ENCODE data around the gene TGOLN2. TPM values are rescaled to one million over a fixed set of nuclear protein-coding genes. Genes with fewer than 3 reads are reported as not detected.
"Not testable (repeated sequence)": the region's sequence is repeated elsewhere in the genome, so short reads cannot be mapped to it uniquely, and the experiment has no call there.

TGOLN2 gene
- polyA plus RNA-seq, 3 donors from 2014 or later, result 28.7 to 75.4 (median 36.4) TPM

DNA sequence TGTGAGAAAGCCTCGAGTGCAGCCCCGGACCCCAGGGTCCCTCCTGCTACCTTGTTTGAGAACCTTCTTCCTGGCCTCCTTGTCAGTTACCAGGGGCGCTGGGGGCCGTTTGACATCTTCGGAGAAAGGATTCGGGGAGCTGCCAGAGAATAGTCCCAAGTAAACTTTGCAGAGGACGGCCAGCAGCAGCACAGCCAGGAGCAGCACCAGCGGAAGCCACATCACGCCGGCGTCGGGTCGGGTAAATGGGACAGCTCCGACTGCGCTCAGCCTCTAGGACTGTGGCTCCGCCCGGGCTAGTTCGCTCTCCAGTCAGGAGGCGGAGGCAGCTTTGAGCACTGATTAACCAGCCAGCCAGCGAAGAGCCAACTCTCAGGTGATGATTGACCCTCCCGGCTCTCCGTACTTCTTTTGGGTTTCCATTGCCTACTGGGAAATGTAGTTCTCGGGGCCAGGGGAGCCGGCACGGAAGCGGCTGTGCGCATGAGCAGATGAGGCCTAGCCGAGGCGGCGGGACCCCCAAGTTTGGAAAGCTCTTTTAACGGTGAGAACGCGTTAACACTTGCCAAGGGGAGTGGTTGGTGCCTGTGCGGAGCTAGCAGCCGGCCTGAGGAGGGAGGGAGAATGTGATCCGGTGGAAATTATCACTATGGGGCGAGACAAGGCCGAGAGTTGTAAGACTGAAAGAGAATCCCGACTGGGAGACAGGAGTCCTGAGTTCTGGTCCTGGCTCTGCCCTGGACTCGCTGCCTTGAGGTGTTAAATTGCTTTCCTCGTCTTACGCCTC, 26.7 kb upstream of the TGOLN2 start, which contains the start of the genes ELMOD3 and RETSAT:
Gene ELMOD3, plus strand, starts transcription at position 484 of the 787 bp plus-strand sequence. CDS start 2,430 bp downstream, outside the sequence.
Gene RETSAT, minus strand, starts transcription at position 243 of the 787 bp plus-strand sequence. Its CDS starts 21 bp downstream, at position 222.
- Mint-ChIP-seq H3K4me1 (peaks cover 50 to 66% of the 10 kb centered on the region in 2 donors), H3K27me3 (ENCODE audit: low read depth in 3 of 3) (peaks cover 5 to 10% (median 8%) of the 10 kb centered on the region in 3 donors), H3K4me3 (peak within 1 kb of the TSS; percentile 98 to 100 (median 100)), H3K27ac (peak within 1 kb of the TSS; percentile 97 to 100 (median 99)), H3K9me3 (no peaks in the 10 kb centered on the region), H3K36me3 (peaks cover 18 to 32% (median 27%) of the 10 kb centered on the region in 3 donors)
- peak; percentile 98 for DNase-seq

DNA sequence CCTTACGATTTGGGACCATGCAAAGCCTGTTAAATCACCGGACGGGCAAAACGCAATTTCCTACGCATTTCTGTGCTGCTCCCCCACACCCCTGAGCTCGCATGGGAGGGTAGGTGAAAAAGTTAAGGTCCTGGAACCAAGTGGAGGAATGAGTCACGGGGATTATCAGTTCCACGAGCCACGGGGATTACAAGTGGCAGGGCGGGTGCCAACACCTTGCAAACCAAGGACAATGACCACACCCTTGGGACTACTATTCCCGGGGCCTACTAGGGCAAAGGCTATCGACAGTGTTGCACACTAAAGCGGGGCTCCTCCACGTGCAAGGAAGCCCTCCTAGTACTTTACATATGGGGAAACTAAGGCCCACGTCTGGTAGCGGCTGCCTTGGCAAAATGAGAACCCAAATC, 26.1 kb upstream of the TGOLN2 start:
- H3K27me3 Mint-ChIP-seq (ENCODE audit: low read depth in 3 of 3), result peaks cover 5 to 10% (median 8%) of the 10 kb centered on the region in 3 donors
- H3K27ac Mint-ChIP-seq, result peak overlapping the region; percentile 97 to 100 (median 99)
- no peaks in the 10 kb centered on the region for H3K9me3 Mint-ChIP-seq
- H3K4me1 Mint-ChIP-seq, result peaks cover 48 to 63% of the 10 kb centered on the region in 2 donors
- peak overlapping the region; percentile 98 to 100 (median 100) for H3K4me3 Mint-ChIP-seq
- peaks cover 16 to 29% (median 25%) of the 10 kb centered on the region in 3 donors for H3K36me3 Mint-ChIP-seq
- peak in 1 of 3 donors; percentile 3 for DNase-seq

DNA sequence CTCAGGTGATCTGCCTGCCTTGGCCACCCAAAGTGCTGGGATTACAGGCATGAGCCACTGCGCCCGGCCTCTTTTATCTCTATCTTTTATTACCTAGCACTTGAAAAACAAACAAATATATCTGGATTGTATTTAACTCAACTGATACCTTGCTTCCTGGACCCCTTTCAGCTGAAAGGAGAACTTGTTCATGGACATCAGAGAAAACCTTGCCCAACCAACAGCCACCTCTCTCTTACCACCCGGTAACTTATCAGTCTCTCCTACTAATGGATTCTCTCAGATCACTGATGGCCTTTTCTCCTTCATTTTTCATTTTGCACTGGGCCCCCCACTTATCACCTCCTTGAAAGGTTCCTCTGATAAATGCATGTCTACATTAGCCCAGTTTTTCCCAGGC, 19.8 kb upstream of the TGOLN2 start:
- Mint-ChIP-seq H3K27me3 (ENCODE audit: low read depth in 3 of 3) (no peaks in the 10 kb centered on the region), H3K4me3 (no peak overlapping the region), H3K27ac (no peak overlapping the region), H3K9me3 (no peaks in the 10 kb centered on the region), H3K4me1 (peaks cover 3 to 7% of the 10 kb centered on the region in 2 donors), H3K36me3 (peaks cover 24 to 39% (median 29%) of the 10 kb centered on the region in 3 donors)
- no peak for DNase-seq

GRCh38 chr2:85344356-85344954, 16.7 kb upstream of the TGOLN2 start:
- Mint-ChIP-seq H3K4me3 (no peak overlapping the region), H3K27me3 (ENCODE audit: low read depth in 3 of 3) (peaks cover 0 to 1% (median under 1%) of the 10 kb centered on the region in 3 donors), H3K9me3 (no peaks in the 10 kb centered on the region), H3K27ac (no peak overlapping the region), H3K36me3 (peaks cover 16 to 32% (median 18%) of the 10 kb centered on the region in 3 donors), H3K4me1 (no peaks in the 10 kb centered on the region)
- no peak for DNase-seq

DNA sequence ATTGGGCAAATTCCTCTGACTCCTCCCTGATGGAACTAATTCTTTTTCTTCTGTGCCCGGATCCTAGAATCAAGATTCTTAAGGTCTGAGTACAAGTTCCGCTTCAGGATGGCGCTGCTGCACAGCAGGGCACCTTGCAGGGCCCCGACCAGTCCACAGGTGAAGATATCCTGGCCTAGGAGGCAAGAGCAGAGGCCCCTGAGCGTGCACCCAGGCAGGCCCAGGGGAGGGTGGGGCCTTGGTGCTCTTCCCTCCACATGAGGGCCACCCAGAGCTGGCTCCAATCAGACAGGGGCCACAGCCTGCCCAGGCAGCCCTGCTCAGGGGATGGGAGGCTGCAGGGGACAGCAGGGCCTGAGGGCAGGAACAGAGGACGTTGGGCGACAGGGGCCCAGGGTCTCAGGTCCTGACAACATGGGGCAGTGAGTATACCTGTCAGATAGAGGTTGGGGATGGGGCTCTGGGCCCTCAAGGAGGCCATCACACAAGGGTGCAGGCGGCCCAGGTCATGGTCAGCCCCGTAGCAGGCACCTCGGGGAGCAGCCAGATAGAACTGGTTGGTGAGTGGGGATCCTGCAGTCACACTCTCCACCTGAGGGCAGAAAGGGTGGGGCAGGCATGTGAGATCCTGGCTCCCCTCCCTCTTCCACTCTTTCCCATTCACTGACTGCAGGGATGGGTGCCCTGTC, 15.6 kb upstream of the TGOLN2 start:
- H3K36me3 Mint-ChIP-seq, result peaks cover 16 to 32% (median 18%) of the 10 kb centered on the region in 3 donors
- not testable (repeated sequence) for H3K27ac Mint-ChIP-seq; H3K4me3 Mint-ChIP-seq; H3K27me3 Mint-ChIP-seq (ENCODE audit: low read depth in 3 of 3); DNase-seq; H3K4me1 Mint-ChIP-seq; H3K9me3 Mint-ChIP-seq

- no peaks in the 10 kb centered on the region for H3K4me1 Mint-ChIP-seq
- H3K4me3 Mint-ChIP-seq, result no peak overlapping the region
- peaks cover 1 to 3% (median 2%) of the 10 kb centered on the region in 3 donors for H3K27me3 Mint-ChIP-seq (ENCODE audit: low read depth in 3 of 3)
- H3K27ac Mint-ChIP-seq, result no peak overlapping the region
- no peak for DNase-seq
- H3K36me3 Mint-ChIP-seq, result peaks cover 12 to 25% (median 12%) of the 10 kb centered on the region in 3 donors
- no peaks in the 10 kb centered on the region for H3K9me3 Mint-ChIP-seq
Observed at GRCh38 chr2:85342156-85342555, 14.4 kb upstream of the TGOLN2 start.

DNA sequence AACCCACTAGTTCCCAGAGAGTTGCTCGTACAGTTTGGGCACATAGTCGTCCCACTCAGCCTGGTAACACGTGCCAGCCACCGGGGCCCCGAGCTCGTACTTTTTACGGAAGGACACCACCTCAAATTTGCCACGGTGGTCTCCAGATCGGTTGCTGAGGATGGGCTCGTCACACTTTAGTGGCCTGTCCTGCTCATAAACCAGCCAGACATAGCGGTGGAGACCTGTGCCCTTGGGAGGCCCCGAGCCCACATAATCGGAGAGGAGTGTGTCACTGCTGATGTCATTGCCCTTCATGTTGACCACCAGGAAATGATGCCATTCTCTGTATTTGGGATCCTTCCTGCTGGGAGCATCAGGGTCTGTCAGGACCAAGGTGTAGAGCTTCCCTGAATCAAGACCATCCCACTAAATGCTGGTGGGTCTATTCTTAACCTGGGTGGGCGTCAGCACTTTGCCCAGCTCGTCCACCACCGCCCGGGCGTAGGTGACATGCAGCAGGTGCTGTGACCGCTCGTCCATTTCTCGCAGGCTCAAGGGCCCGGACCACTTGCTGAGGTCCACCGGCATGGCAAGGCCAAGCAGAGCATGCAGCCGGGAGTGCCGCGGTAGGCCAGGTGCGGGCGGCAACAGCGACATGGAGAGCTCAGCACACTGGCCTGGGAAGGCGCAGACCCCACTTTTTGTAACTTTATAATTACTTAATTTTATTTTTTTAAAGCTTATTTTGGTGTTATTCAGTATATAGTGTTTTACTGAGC, 13.7 kb upstream of the TGOLN2 start:
- no peak overlapping the region for H3K4me3 Mint-ChIP-seq
- no peaks in the 10 kb centered on the region for H3K4me1 Mint-ChIP-seq
- peaks cover 1 to 5% (median 2%) of the 10 kb centered on the region in 3 donors for H3K27me3 Mint-ChIP-seq (ENCODE audit: low read depth in 3 of 3)
- H3K36me3 Mint-ChIP-seq, result peaks cover 7 to 21% (median 12%) of the 10 kb centered on the region in 3 donors
- H3K27ac Mint-ChIP-seq, result no peak overlapping the region
- H3K9me3 Mint-ChIP-seq, result no peaks in the 10 kb centered on the region
- no peak for DNase-seq

GRCh38 chr2:85340034-85340892, 12.5 kb upstream of the TGOLN2 start:
- Mint-ChIP-seq H3K9me3 (no peaks in the 10 kb centered on the region), H3K4me3 (no peak overlapping the region), H3K27me3 (ENCODE audit: low read depth in 3 of 3) (peaks cover 1 to 8% (median 2%) of the 10 kb centered on the region in 3 donors), H3K4me1 (no peaks in the 10 kb centered on the region), H3K27ac (no peak overlapping the region), H3K36me3 (peaks cover 7 to 17% (median 12%) of the 10 kb centered on the region in 3 donors)
- DNase-seq, result no peak

DNA sequence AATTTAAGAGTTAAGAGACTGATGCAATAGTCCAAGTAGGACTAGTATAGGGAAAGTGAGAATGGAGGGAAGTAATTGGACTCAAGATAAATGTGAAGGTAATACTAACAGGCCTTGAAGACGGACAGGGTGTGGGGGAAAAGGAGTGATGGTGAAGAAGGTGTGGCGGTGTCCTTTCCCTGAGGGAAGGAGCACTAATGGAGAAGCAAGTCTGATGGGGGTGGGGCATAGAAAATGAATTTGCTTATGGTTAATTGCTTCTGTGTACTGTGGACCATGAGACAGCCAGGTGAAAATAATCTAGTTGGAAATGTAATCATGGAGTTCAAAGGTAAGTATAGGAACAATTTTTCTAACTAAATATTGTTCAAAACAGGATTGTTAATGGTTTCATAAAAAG, 7.1 kb upstream of the TGOLN2 start:
- Mint-ChIP-seq H3K27me3 (ENCODE audit: low read depth in 3 of 3) (peaks cover 1 to 8% (median 2%) of the 10 kb centered on the region in 3 donors), H3K36me3 (no peaks in the 10 kb centered on the region), H3K27ac (no peak overlapping the region), H3K9me3 (no peaks in the 10 kb centered on the region), H3K4me3 (no peak overlapping the region), H3K4me1 (no peaks in the 10 kb centered on the region)
- no peak for DNase-seq

DNA sequence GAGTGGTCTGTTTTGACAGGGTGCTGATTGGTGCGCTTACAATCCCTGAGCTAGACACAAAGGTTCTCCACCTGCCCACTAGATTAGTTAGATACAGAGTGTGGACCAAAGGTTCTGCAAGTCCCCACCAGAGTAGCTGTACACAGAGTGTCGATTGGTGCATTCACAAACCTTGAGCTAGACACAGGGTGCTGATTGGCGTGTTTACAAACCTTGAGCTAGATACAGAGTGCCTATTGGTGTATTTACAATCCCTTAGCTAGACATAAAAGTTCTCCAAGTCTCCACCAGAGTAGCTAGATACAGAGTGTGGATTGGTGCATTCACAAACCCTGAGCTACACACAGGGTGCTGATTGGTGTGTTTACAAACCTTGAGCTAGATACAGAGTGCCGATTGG, 6.1 kb upstream of the TGOLN2 start:
- not testable (repeated sequence) for H3K27ac Mint-ChIP-seq; H3K36me3 Mint-ChIP-seq; DNase-seq; H3K4me1 Mint-ChIP-seq; H3K27me3 Mint-ChIP-seq (ENCODE audit: low read depth in 3 of 3); H3K9me3 Mint-ChIP-seq; H3K4me3 Mint-ChIP-seq

- peaks cover 17 to 24% of the 10 kb centered on the region in 2 donors for H3K4me1 Mint-ChIP-seq
- peaks cover 5 to 9% (median 9%) of the 10 kb centered on the region in 3 donors for H3K36me3 Mint-ChIP-seq
- no peak overlapping the region for H3K27ac Mint-ChIP-seq
- H3K4me3 Mint-ChIP-seq, result no peak overlapping the region
- H3K27me3 Mint-ChIP-seq (ENCODE audit: low read depth in 3 of 3), result peaks cover 7 to 20% (median 14%) of the 10 kb centered on the region in 3 donors
- DNase-seq, result no peak
- no peaks in the 10 kb centered on the region for H3K9me3 Mint-ChIP-seq
Observed at GRCh38 chr2:85330839-85331636, 3.2 kb upstream of the TGOLN2 start.

DNA sequence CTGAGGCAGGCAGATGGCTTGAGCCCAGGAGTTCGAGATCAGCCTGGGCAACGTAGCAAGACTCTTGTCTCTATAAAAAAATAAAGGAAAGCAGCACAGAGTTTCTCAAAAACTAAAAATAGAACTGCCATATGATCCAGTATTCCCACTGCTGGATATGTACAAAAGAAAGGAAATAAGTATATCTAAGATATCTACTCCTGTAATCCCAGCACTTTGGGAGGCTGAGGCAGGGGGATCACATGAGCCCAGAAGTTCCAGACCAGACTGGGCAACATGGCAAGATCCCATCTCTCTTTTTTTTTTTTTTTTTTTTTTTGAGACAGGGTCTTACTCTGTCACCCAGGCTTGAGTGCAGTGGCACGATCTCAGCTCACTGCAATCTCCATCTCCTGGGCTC, 1.9 kb upstream of the TGOLN2 start:
- peaks cover 7 to 20% (median 14%) of the 10 kb centered on the region in 3 donors for H3K27me3 Mint-ChIP-seq (ENCODE audit: low read depth in 3 of 3)
- DNase-seq, H3K9me3 Mint-ChIP-seq: not testable (repeated sequence)
- peaks cover 16 to 20% (median 18%) of the 10 kb centered on the region in 3 donors for H3K36me3 Mint-ChIP-seq
- peaks cover 31 to 37% of the 10 kb centered on the region in 2 donors for H3K4me1 Mint-ChIP-seq
- peak overlapping the region in 5 of 6 donors; percentile 8 to 98 (median 47) for H3K27ac Mint-ChIP-seq
- peak overlapping the region; percentile 2 to 98 (median 6) for H3K4me3 Mint-ChIP-seq
